Stromal cell of bone marrow (primary cell): ENCODE measurements around the gene SLC13A4.
A peak's percentile ranks its signal among the peaks of the same experiment; 100 is the strongest.
"Not testable (repeated sequence)": the region's sequence is repeated elsewhere in the genome, so short reads cannot be mapped to it uniquely, and the experiment has no call there.

Experiments
- DNase-seq: peaks from one replicate; pipeline ENCODE4 v3.0.0-alpha.2; 2012; ENCODE audit warnings: low read depth

SLC13A4 gene

DNA sequence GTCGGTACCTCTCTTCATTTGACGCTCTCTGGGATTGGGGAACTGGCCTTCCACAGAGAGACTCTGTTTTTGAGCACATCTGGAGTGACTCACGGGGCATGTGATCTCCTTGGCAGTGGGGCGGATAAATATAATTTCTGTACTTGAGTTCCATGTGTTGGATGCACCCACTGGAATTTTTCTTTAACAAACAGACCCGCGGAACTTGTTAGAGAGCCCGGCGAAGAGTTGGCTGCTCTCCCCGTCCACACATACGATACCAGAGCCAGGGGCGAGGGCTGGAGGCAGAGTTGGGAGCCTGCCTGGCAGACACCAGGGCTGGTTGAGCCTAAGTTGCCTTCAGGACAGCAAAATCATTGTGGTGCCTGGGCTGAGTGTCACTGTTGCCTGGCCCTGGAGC lies 20.8 kb upstream of the SLC13A4 start, which contains the start of gene FAM180A:
Gene FAM180A (minus strand): TSS at position 44 of the 400 bp plus-strand sequence. CDS start 233 bp downstream, outside the sequence.
- peak; percentile 88 for DNase-seq

DNA sequence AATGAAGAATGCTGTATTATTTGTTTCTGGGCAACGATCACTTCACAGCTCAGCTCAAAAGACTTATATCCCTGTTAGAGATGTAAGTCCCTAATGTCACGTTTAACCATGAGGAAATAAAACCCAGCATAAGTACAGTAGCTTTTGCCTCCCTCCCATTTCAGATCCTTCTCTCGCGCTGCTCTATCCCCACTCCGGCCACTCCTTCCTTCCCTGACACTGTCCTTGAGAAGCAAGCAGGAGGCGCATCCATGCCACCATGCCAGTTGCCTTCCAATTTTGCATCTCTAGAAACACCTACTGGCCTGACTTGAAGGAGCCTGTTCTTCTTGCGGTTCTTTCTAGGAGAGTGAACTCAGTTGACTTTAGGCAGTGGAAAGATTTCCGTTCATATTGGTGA lies 19.4 kb upstream of the SLC13A4 start:
- no peak for DNase-seq

DNA sequence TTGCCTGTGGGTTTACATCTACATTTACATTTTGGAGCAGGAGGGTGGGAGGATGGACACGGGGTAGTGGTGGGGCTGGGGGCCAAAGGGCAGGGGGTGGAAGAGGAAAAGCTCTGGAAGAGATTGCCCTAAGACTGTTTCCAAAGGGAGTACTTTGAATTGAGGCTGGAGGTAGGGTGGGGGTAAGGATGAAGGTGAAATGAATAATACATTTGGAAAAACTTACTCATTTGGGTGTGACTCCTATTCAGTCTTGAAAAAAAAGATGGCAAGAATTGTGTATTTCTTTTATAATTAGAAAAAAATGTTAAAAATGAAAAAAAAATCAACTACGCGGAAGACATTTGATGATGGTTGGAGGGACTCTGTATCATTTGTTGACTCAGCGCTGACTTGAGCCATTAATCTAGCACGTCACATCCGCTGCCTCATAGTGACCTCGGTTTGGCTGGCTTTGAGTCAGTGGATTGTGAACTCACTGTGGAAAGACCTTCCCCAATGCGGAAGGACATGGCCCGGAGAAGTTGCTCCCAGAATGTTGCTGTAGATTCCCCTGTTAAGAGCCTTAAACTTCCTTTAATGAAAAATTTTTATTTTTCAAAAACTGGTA lies 17.8 kb upstream of the SLC13A4 start:
- DNase-seq, result peak; percentile 99

DNA sequence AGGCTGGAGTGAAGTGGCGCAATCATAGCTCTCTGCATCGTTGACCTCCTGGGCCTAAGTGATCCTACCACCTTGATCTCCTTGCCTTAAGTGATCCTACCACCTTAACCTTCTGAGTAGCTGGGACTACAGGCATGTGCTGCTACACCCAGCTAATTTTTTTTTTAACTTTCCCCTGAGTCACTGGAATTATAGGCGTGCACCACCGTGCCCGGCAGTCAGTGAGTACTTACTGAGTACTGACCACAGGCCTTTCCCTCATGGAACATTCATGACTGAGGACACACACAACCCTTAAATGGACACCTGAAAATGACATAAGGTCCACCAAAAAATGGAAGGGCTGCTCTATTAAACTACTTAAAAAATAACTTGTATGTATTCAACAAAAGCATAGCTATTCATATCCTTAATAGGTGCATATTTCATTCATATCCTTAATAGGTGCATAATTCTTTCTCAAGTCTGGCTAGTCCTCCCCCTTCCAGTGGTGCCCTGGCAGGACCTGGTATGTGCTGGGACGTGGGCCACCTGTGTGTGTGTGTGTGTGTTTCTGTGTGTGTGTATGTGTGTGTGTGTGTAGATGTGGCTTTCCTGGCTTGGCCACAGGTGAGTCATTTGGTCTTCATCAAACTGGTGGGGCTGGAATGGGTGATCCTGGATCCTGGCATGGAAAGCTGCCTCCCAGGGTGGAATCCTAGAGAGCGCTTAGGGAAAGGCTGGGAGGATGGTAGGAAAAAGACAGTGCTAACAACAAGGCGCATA lies 17.1 kb upstream of the SLC13A4 start:
- DNase-seq, result peak; percentile 76

DNA sequence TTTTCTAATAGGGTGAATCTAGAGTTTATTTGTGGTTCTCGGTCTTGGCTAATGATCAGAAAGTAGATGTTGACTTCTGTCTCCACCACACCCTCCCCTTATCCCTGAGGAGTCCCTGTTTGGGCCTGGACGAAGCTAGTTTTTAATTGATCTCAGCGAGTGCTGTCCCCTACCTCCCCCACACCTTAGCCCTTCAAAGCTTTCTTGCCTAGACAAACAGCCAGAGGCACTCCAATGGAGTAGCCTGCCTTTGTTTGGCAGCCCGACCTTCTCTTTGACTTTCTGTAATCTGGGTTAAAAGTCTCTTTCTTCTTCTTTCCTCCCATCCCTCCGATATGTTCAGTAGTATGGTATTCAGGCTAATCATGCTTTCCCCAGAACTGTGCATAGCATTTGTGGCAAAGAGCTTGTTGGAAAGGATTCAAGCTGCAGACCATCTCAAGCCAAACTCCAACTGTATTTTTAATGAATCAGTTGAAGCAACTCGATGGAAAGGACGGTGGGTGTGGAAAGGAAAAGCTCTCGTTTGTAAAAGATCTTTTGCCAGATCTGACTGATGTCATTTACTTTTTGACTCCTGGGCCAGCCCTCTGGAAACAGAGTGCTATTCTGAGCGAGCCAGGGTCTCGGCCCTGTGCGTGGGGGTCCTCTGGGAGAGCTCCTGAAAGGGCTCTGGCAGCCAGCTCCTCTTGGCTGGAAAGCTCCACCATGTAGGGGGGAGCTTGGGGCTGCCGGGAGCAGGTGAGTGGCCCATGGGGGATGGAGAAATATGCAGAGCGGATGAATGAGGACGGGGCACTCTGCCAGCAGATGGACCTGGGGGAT lies 16.1 kb upstream of the SLC13A4 start:
- peak; percentile 83 for DNase-seq

DNA sequence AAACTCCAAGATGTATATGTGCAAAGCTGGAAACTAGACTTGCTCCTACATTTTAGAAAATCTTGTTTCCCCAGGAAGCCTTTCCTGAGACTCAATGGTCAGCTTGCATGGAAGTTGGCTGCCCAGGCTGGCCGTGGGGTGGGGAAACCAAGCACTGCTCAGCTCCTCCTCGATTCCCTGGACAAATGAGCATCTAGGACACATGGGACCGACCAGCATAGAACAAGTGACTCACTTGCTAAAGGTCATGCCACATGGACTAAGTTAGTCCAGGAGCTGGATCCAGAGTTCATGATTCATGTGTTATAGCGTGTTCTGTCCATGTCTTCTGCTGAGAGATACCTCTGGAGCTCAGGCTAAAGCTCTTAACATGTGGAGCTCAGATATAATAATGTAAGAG lies 14.4 kb upstream of the SLC13A4 start:
- no peak for DNase-seq

DNA sequence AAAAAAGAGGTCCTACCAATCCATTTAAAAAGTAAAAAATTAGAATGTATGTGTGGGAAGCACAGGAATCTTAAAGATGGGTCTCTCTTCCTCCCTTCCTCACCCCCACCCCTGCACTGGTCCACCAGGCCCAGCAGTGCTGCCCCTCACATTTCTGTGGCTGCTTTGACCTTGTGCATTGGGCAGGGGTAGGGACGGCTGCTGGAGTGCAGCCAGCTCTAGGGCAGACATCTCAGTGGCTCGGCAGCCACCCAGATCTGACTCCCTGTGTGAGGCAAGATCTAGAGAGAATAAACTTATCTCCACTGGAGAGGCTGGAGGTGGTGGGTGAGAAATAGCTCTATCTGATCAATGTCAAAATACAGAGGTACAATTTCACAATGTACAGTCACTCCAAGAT lies 13.9 kb upstream of the SLC13A4 start:
- no peak for DNase-seq

DNA sequence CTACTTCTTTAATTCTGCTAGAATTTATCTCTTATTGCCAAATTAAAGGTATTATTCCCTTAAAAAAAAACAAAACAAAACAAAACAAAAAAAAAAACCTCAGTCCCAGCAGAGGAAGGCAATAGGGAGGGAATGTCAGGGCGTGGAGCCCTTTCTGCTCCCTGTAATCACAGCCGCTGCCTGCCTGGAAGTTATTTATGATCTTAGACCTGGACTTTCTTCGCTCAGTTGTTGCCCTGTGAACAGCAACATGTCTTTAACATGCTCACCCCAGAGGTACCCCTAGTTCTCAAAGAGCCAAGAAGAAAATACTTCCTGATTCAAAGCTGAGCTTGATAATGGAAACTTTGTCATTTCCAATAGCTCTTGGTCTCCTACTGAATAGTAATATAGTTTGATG lies 12.9 kb upstream of the SLC13A4 start:
- DNase-seq, result no peak

DNA sequence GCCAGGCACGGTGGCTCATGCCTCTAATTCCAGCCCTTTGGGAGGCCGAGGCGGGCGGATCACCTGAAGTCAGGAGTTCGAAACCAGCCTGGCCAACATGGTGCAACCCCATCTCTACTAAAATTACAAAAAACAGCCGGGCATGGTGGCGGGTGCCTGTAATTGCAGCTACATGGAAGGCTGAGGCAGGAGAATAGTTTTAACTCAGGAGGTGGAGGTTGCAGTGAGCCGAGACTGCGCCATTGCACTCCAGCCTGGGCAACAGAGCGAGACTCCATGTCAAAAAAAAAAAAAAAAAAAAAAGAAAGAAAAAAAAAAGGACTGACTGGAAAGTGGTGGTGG lies 9.3 kb upstream of the SLC13A4 start:
- not testable (repeated sequence) for DNase-seq

DNA sequence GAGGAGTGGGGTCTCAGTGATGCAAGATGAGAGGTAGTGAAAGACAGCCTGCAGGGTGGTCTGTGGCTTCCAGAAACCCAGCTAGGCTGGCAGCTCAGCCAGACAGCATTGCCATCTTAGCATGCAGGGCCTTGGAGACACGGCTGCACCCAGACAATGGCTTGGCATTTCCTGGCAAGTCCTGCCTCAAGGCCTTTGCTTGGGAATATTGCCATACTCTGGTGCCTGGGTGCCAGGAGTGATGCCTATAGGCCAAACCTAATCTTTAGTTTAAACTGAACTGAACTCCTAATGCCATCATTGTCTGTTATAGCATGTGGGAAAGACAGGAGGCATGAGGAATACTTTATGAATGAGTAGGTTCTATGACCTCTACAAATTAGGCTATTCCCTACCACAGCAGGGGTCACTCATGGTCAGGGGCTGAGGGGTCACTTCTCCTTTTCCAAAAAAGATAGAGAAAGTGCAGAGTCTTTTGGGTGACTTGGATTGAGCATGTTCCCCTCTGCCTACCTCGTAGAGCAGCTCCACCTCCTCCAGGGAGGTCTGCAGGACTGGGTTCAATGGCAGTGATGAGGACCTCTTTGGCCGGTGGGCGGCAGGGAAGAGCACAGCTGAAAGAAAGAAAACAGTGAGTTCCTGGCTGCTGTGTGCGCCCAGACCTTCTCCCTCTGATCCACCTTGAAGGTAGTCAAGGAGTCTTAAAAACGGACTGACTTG lies 8.8 kb upstream of the SLC13A4 start:
- DNase-seq, result no peak

DNA sequence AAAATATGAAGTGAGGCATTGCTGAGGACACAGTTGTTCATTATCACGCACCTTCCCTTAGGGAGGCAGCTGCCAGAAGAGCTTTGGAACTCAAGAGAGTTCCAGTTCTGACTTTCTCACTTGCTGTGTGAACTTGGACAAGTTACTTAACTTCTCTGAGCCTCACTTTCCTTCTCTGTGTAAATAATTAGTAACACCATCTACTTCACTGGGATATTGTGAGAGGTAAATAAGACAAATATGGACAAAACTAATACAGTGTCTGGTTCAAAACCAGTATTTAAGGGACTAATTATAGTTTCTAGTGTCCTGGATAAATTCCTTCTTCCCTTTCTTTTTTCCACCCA lies 6.3 kb upstream of the SLC13A4 start:
- no peak for DNase-seq

DNA sequence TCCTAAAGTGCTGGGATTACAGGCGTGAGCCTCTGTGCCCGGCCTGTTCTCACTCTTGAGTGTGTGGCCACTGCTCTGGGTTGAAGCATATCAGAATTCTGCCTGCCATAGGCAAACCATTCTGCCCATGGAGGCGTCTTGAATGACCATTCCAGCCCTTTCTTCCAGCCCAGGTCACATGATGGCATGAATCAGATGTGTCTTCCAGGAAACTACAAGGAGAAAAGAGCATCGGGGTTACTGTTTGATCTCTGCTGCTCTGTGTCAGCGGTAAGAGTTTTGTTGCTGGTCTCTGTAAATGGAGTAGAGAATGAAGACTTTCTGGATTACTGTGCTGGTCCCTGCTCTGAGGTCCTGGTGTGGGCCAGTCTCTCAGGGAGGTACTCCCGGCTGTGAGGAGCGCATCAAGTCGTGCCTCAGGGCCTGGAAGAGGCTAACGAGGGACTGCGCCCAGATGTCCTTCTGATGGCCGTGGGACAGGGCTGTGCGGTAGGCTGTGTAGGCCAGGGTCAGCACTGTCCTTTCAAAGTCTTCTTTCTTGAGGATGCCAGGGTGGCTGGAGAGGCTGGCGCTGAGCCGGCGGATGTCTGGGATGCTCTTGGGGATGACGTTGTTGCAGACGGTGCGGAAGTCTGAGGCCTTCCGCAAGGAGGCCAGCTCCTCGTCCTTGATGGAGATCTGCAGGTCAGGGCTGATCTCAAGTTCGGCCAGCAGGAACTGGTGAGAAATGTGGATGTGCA lies 5.8 kb upstream of the SLC13A4 start:
- no peak for DNase-seq

DNA sequence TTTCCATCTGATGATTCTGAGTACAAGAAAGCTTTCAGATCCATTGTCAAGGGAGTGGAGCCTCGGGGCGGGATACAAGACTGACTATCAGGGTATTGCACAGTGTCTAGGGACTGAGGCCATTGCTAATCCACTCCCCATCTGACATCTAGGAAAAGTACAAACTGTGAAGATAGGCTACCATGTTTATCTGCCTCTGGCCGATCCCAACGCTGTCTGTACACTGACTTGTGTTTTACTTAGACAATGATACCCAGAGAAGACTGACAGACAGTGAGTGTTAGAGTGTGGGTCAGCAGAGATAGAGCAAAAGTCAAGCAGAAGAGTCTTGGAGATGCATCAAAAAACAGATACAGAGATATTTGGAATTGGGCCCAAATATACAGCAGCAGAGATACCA lies 3.1 kb upstream of the SLC13A4 start:
- DNase-seq, result no peak

DNA sequence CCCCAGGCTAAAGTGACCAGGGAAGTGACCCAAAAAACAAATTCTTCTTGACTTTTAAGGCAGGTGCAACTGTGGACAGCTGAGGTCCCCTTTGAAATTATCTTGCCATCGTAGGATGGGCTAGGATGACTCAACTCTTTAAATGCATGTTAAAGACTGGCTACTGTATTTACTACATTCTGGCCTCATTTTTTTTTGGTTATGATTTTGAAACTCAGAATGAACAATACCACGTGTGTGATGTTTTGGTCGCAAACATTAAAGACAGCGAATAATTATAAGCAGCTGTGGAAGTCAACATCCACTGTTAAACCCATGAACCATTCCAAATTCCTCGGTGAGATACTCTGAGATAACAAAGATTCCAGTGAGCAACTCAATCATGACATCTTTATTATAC lies 1.2 kb upstream of the SLC13A4 start:
- DNase-seq, result no peak

DNA sequence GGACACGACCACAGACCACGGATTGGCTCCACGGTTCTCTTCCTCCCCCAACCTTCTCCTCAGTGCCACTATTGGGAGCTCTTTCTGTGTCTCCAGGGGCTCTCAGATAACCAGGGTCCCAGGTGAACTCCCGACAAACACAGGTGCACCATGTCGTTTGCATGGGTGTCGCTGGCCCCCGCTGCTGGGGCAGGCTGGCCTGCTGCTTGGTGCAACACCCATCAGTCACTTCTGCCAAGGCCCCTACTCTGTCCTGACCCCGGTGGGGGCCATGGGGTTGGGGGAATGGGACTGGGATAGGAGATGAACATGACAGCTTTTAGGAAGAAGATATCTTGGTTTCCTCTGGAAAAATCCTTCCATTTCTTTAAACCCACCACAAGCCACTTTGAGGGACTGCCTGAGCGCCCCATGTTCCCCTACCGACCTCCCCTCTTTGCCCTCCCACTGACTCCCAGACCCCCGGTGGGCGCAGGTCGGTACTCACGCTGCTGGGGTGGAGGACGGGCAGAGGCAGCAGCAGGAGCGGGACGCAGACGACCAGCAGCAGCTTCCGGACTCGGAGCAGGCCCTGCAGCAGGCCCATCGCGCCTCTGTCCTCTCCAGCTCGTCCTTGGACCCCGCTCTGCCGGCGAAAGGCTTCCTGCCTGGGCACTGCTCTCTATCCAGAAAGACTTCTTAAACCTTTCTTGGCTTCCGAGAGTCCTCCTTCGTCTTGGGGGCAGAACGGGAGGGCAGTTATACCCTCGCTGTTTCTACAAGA lies 894 bp downstream of the SLC13A4 start:
- DNase-seq, result no peak

DNA sequence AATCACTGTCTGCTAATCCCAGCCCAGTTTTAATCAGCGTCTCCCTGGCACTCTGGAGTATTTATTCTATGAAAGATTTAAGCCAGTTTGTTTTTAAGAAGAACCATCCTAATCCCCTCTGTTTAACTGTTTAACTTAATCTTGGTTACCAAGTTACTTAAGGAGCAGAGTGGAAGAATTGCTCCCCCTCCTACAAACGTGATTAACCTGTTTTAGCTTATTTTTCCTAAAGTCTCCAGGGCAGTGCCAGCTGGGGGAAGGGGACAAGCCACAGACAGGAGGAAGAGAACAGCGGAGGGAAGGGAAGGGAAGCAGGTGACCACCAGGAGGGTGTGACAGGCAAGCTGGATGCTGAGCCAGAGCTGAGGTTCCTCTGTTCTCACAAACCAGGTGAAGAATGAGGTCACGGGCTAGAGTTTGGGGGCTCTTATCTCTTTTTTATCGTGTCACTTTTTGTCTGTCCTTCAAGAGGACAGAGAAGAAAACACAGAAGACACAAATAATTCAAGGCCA lies 1.7 kb downstream of the SLC13A4 start:
- DNase-seq, result no peak

DNA sequence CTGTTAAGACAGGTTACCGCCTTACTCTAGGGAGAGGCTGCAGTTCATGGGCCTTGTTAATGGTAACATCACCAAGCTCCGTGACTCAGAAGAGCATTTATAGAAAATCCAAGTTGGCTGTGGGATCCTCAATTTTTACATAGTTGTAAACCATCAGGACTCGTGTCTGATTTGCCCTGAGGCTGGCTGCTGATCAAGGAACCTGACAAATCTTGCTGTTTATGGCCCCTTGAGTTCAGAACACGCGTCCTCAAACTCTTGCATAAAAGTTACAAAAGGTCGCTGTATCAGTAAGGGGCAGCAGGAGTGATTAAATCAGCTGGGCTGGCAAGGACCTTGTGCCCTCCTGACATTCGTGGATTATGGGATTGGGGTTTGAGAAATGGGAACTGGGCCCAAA lies 4.6 kb downstream of the SLC13A4 start:
- DNase-seq, result no peak

DNA sequence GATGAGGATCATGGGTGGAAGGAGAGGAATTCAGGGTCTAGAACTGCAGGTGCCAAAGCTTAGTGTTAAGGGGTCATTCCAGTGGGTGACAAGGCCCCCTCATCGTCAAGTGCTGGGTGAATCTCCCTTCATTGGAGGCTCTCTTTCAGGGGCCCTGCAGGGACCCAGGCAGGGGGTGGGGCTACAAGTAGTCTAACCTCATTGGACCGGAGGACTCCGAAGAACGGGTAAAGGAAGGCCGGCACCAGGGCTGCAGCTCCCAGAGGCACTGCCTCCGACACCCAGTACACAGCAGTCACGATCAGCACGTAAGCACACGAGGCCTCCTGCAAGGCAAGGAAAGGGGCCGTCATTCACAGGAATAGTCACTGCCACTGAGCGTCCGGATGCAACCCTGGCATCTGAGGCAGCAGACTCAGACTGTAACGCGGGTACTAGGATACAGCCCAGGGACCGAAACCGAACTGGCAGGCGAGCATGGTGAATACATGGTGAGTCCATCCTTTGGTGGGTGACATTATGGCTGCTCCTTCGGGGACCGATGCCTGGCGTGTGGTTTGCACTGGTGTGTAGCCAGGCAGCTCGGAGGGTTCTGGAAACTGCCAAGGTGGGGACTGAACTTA lies 6.7 kb downstream of the SLC13A4 start:
- no peak for DNase-seq

DNA sequence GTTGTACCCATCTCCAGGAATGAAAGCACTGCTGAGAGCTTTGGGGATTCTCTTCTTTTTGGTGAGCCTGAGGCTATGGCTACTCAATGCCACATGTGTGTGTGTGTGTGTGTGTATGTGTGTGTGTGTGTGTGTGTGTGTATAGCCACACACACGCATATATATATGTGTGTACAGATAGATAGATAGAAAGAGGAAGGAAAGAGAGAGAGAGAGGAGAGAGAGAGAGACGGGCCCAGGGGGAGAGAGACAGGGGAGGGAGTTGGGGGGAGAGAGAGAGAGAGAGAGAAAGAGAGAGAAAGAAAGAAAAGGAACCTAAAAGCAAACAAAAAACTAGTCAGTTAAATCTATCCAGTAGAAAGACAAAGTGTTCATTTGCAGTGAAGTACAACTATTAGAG lies 8.3 kb downstream of the SLC13A4 start:
- DNase-seq, result no peak

DNA sequence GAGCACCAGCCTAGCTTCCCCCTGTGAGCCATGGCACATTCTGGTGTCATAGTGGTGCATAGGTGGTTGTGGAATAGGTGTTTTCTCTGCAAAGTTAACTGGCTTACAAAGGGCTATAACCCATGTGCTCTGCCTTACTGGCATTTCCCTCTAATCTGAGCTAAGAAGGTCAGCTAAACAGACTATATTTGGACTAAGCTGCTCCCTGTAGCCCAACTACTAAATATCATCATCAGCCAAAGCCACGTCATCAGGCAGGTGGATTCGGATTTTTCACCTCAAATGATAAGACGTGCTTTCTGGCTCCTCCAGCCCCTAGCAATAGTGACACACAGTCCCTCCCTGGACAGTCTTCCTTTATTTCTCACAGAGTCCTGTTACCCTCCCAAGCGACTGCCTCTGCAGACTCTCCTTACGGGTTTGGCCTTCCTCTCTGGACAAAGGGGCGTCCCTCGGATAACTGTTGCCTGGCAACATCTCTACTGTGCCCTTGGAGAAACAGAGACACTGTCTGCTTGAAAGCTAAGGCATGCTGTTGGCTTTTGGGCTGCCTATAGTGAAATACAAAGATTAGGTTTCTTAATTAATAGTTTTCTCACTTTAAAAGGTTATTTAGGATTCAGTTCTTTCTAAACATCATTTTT lies 9.1 kb downstream of the SLC13A4 start:
- DNase-seq, result no peak
